Thyroid gland (tissue), 4 donors: ENCODE measurements around the gene PGGHG.

Experiments used
- CTCF ChIP-seq, 6 experiments: fragments of 200-600 bp in 3 of 6; fragments of 450-650 bp in 3 of 6; sonication (generic) in 3 of 6; IDR thresholded peaks; one replicate each; pipeline ENCODE4 v1.5.1; 2016 to 2019; ENCODE audit warnings: antibody characterized with exemption in 6 of 6, mild to moderate bottlenecking in 2 of 6, inconsistent platforms in 1 of 6, moderate library complexity in 1 of 6
- POLR2A ChIP-seq, 2 donors: fragments of 450-650 bp; IDR thresholded peaks; one replicate each; pipeline ENCODE4 v1.6.1; 2017; ENCODE audit warnings: antibody characterized with exemption in 2 of 2, mild to moderate bottlenecking in 2 of 2, moderate library complexity in 1 of 2

DNA sequence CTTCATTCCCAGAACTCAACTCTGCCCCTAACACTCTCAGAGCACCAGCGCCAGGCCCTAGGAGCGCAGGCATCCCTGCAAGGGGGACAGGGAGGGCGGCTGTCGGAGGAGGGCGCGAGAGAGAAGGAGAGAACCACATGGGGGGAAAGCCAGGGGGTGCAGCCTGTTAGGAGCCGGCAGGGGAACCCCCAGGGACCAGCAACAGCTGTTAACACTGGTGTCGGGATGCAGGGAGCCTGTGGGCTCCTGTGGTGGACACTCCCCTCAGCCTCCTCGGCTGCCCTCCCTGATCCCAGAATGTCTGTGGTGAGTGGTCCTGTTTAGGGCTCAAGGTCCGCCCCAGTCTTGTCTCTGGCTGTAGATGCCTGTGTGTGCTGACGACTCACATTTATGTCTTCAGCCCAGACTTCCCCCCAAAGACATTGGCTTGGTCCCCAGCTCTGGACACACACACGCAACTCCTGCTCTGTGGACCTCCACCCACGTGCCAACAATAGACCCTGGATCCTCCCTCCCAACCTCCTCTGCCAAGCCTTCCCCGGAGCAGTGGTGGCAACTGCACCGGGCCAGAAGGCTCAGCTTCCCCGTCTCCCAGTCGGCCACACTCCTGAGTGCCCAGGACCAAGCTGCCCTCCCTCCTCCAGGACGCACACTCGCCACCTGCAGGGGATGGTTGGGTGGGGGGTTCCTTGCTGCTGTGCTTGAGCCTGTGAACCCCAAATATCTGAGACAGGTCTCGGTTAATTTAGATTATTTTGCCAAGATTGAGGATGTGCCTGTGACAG is 11.2 kb downstream of the PGGHG start:
- no peak for TF ChIP-seq CTCF (IDR thresholded peaks at IDR 0.05)
- TF ChIP-seq POLR2A (IDR thresholded peaks at IDR 0.05): no peak
